HCT116 (cell line): Measurements from ENCODE around the gene DNAJC5. TPM values are rescaled to one million over a fixed set of nuclear protein-coding genes. Genes with fewer than 3 reads are reported as not detected.

Experiments used
- ATAC-seq: fragments of 200-7000 bp; cut with Tn5 transposase; 2 replicates; pipeline ENCODE4 v1.9.1; 2020; ENCODE audit warnings: mild to moderate bottlenecking, moderate library complexity
- BruUV-seq: library from RNA; stranded (reverse); fragments of 400-500 nt; replicated peaks from 2 replicates; lab custom pipeline; 2021; lab: Mats Ljungman, UMichigan
- CTCF ChIA-PET: fragments of 300-600 bp; sonication (Branson Sonifier 250); formaldehyde crosslinking; loops from one replicate; lab custom pipeline; 2021; ENCODE audit warnings: antibody characterized with exemption; lab: Charles Lee
- POLR2A ChIA-PET: fragments of 300-600, 350-600 bp; sonication (Branson Sonifier 250); formaldehyde crosslinking; loops from one replicate; lab custom pipeline; 2021; ENCODE audit warnings: antibody characterized with exemption; lab: Charles Lee
- RAD21 ChIA-PET, 2 experiments: fragments of 300-600 bp; sonication (Branson Sonifier 250); formaldehyde crosslinking; loops; one replicate each; lab custom pipeline; 2023; ENCODE audit warnings: low total read pairs in 2 of 2; ENCODE audit not compliant: uncharacterized antibody in 2 of 2, unreplicated experiment in 2 of 2, low non-redundant PET in 1 of 2; lab: Charles Lee
- DNase-seq: peaks from one replicate; pipeline ENCODE4 v3.0.0-alpha.2; 2010; ENCODE audit warnings: low read depth, low spot score
- H2AFZ ChIP-seq: fragments of 200-600 bp; shearing (Covaris generic), sonication (generic); 2 replicates; pipeline ENCODE4 v1.6.1; 2017; ENCODE audit warnings: low read depth, mixed run types, mixed read lengths, antibody characterized with exemption, low read length; ENCODE audit not compliant: poor library complexity, severe bottlenecking
- H3K27ac ChIP-seq: 2 replicates; pipeline ENCODE4 v1.5.1; 2012; ENCODE audit warnings: low read depth, low read length
- H3K27me3 ChIP-seq: fragments of 200-600 bp; sonication (generic); 2 replicates; pipeline ENCODE4 v1.6.1; 2016; ENCODE audit warnings: mixed run types, low read length, mixed read lengths; ENCODE audit not compliant: insufficient read depth
- H3K36me3 ChIP-seq, 2 experiments: fragments of 200-500 bp in 1 of 2; fragments of 200-600 bp in 1 of 2; sonication (Bioruptor generic) in 1 of 2; sonication (generic) in 1 of 2; 2 replicates each; pipeline versions ENCODE4 v1.5.1 to v1.6.1; 2014 to 2016; ENCODE audit warnings: low read length in 2 of 2, inconsistent platforms in 1 of 2, mixed read lengths in 1 of 2, mixed run types in 1 of 2; ENCODE audit not compliant: insufficient read depth in 2 of 2, control insufficient read depth in 1 of 2
- H3K4me1 ChIP-seq, 2 experiments: fragments of 200-600 bp in 1 of 2; sonication (generic) in 1 of 2; 2 replicates each; pipeline versions ENCODE4 v1.5.1 to v1.6.1; 2012 to 2017; ENCODE audit warnings: low read length in 2 of 2, inconsistent platforms in 1 of 2, mild to moderate bottlenecking in 1 of 2, mixed read lengths in 1 of 2, mixed run types in 1 of 2, moderate library complexity in 1 of 2; ENCODE audit not compliant: insufficient read depth in 2 of 2, control insufficient read depth in 1 of 2
- H3K4me2 ChIP-seq: fragments of 200-600 bp; sonication (generic); 2 replicates; pipeline ENCODE4 v1.6.1; 2017; ENCODE audit warnings: mixed run types, low read length, mixed read lengths
- H3K4me3 ChIP-seq, 2 experiments: fragments of 200-600 bp in 1 of 2; sonication (generic) in 1 of 2; replicated peaks in 1 of 2; 2 replicates each; pipeline ENCODE4 v1.5.1; 2011 to 2016; ENCODE audit warnings: low read length in 2 of 2, control low read depth in 1 of 2, low read depth in 1 of 2, mild to moderate bottlenecking in 1 of 2, mixed read lengths in 1 of 2, mixed run types in 1 of 2
- H3K79me2 ChIP-seq: fragments of 200-600 bp; sonication (generic); 2 replicates; pipeline ENCODE4 v1.6.1; 2017; ENCODE audit warnings: mild to moderate bottlenecking, mixed run types, low read length, moderate library complexity, mixed read lengths; ENCODE audit not compliant: insufficient read depth
- H3K9ac ChIP-seq: fragments of 200-600 bp; sonication (generic); 2 replicates; pipeline ENCODE4 v1.6.1; 2016; ENCODE audit warnings: low read length, mixed read lengths
- H3K9me2 ChIP-seq: fragments of 200-600 bp; sonication (generic), shearing (Covaris generic); 2 replicates; pipeline ENCODE4 v1.6.1; 2017; ENCODE audit warnings: mixed run types, mild to moderate bottlenecking, moderate library complexity; ENCODE audit not compliant: insufficient read depth
- H3K9me3 ChIP-seq, 2 experiments: fragments of 200-500 bp in 1 of 2; fragments of 200-600 bp in 1 of 2; sonication (Bioruptor generic) in 1 of 2; sonication (generic) in 1 of 2; 2 replicates each; pipeline ENCODE4 v1.6.1; 2014 to 2017; ENCODE audit warnings: low read length in 2 of 2, mixed read lengths in 2 of 2, inconsistent platforms in 1 of 2, low read depth in 1 of 2, mild to moderate bottlenecking in 1 of 2, mixed run types in 1 of 2, moderate library complexity in 1 of 2; ENCODE audit not compliant: control insufficient read depth in 1 of 2, insufficient read depth in 1 of 2
- H4K20me1 ChIP-seq: fragments of 200-600 bp; sonication (generic), shearing (Covaris generic); 2 replicates; pipeline ENCODE4 v1.6.1; 2017; ENCODE audit warnings: mixed run types, mild to moderate bottlenecking, moderate library complexity; ENCODE audit not compliant: insufficient read depth
- ATF3 ChIP-seq: IDR thresholded peaks from 2 replicates; pipeline ENCODE4 v1.6.1; 2012
- CBX3 ChIP-seq: IDR thresholded peaks from 2 replicates; pipeline ENCODE4 v1.6.1; 2012; ENCODE audit warnings: low read depth
- CEBPB ChIP-seq: IDR thresholded peaks from 2 replicates; pipeline ENCODE4 v1.6.1; 2012; ENCODE audit warnings: low read depth
- CTCF ChIP-seq, 3 experiments: fragments of 200-600 bp in 1 of 3; sonication (generic) in 1 of 3; IDR thresholded peaks in 2 of 3; conservative IDR thresholded peaks in 1 of 3; 2 replicates each; pipeline ENCODE4 v1.5.1; 2012 to 2017; ENCODE audit warnings: low read depth in 2 of 3, low read length in 2 of 3, antibody characterized with exemption in 1 of 3, borderline replicate concordance in 1 of 3, control low read depth in 1 of 3, mild to moderate bottlenecking in 1 of 3, mixed read lengths in 1 of 3, mixed run types in 1 of 3, moderate library complexity in 1 of 3; ENCODE audit not compliant: insufficient read depth in 1 of 3
- ELF1 ChIP-seq: IDR thresholded peaks from 2 replicates; pipeline ENCODE4 v1.6.1; 2012; ENCODE audit warnings: low read depth, borderline replicate concordance
- EZH2 ChIP-seq: fragments of 200-600 bp; sonication (generic); IDR thresholded peaks from 2 replicates; pipeline ENCODE4 v1.6.1; 2017; ENCODE audit warnings: antibody characterized with exemption, mixed run types
- EZH2phosphoT487 ChIP-seq: fragments of 200-600 bp; IDR thresholded peaks from 2 replicates; pipeline ENCODE4 v1.6.1; 2018; ENCODE audit warnings: antibody characterized with exemption, borderline replicate concordance
- FOSL1 ChIP-seq: IDR thresholded peaks from 2 replicates; pipeline ENCODE4 v1.6.1; 2012; ENCODE audit warnings: low read depth
- JUND ChIP-seq: IDR thresholded peaks from 2 replicates; pipeline ENCODE4 v1.6.1; 2012
- MAX ChIP-seq: IDR thresholded peaks from 2 replicates; pipeline ENCODE4 v1.6.1; 2012
- POLR2AphosphoS5 ChIP-seq: IDR thresholded peaks from 2 replicates; pipeline ENCODE4 v1.6.1; 2011; ENCODE audit warnings: mild to moderate bottlenecking, low read depth, low read length, moderate library complexity
- RAD21 ChIP-seq: IDR thresholded peaks from 2 replicates; pipeline ENCODE4 v1.6.1; 2012; ENCODE audit warnings: low read depth, mild to moderate bottlenecking
- REST ChIP-seq: IDR thresholded peaks from 2 replicates; pipeline ENCODE4 v1.6.1; 2012; ENCODE audit warnings: low read depth
- SIN3A ChIP-seq: IDR thresholded peaks from 2 replicates; pipeline ENCODE4 v1.6.1; 2012; ENCODE audit warnings: low read depth
- TCF7L2 ChIP-seq: IDR thresholded peaks from 2 replicates; pipeline ENCODE4 v1.7.0; 2011; ENCODE audit warnings: borderline replicate concordance, inconsistent platforms; ENCODE audit not compliant: insufficient read depth, insufficient read length; ENCODE audit errors: extremely low read depth
- YY1 ChIP-seq: IDR thresholded peaks from 2 replicates; pipeline ENCODE4 v1.6.1; 2011; ENCODE audit warnings: low read length, low read depth, moderate library complexity, mild to moderate bottlenecking; ENCODE audit not compliant: insufficient replicate concordance; ENCODE audit errors: extremely low read depth
- ZBTB33 ChIP-seq: IDR thresholded peaks from 2 replicates; pipeline ENCODE4 v1.6.1; 2011; ENCODE audit warnings: mild to moderate bottlenecking, low read length, moderate library complexity; ENCODE audit not compliant: insufficient replicate concordance; ENCODE audit errors: extremely low read depth
- ZNF274 ChIP-seq: fragments of 200-500 bp; sonication (Bioruptor generic); IDR thresholded peaks from 2 replicates; pipeline ENCODE4 v1.6.1; 2014; ENCODE audit warnings: mild to moderate bottlenecking, low read depth, low read length, inconsistent platforms
- intact Hi-C: fragments of 100-400 bp; cut with micrococcal nuclease; formaldehyde crosslinking; loops from 2 replicates; pipeline ENCODE4 v1.10.0; 2022
- total RNA-seq: library from RNA; stranded (reverse); gene quantifications from one replicate; pipeline ENCODE4 v1.2.1, GENCODE V29; 2021; ENCODE audit not compliant: unreplicated experiment

DNAJC5 gene
- total RNA-seq, 1 experiment from 2014 or later, result 38.3 TPM

- POLR2A ChIA-PET, result no interaction called here
- H3K27me3 ChIP-seq, result no peaks in the 10 kb centered on the region
- H3K4me1 ChIP-seq, result peaks cover 8 to 33% of the 10 kb centered on the region in 2 experiments; a peak in 3 of 4 replicates
- ATAC-seq, result no peak
- H3K9me2 ChIP-seq, result no peaks in the 10 kb centered on the region
- CTCF ChIA-PET, result no interaction called here
- no peak overlapping the region for H2AFZ ChIP-seq
- RAD21 ChIA-PET, result no interaction called here
- no peak for DNase-seq
- H3K36me3 ChIP-seq, result peaks cover 16 to 22% of the 10 kb centered on the region in 2 experiments; a peak in 2 of 4 replicates
- no peak overlapping the region for H3K4me3 ChIP-seq
- intact Hi-C loops, result no loop called here
- peaks cover 77% of the 10 kb centered on the region for H3K79me2 ChIP-seq
- no peak overlapping the region for H3K4me2 ChIP-seq
- peak overlapping the region; percentile 17; the same call in 1 of the 2 replicates for H3K27ac ChIP-seq
- H3K9me3 ChIP-seq, result no peaks in the 10 kb centered on the region
- H3K9ac ChIP-seq, result no peak overlapping the region
- no peaks in the 10 kb centered on the region; the same call in 1 of the 2 replicates for H4K20me1 ChIP-seq
- BruUV-seq, result no TSS peak
- TF ChIP-seq ELF1 (no peak), RAD21 (no peak), YY1 (no peak), EZH2phosphoT487 (no peak), JUND (no peak), CTCF (IDR thresholded peaks at IDR 0.05 in 2 of 3, conservative IDR thresholded peaks at IDR 0.05 in 1 of 3; ENCODE audit: borderline replicate concordance in 1 of 3, insufficient read depth in 1 of 3, low read depth in 2 of 3, low read length in 2 of 3) (no peak), ZNF274 (no peak), FOSL1 (no peak), SIN3A (no peak), CBX3 (no peak), ATF3 (no peak), EZH2 (no peak), TCF7L2 (no peak), CEBPB (no peak), ZBTB33 (no peak), POLR2AphosphoS5 (no peak), MAX (no peak), REST (no peak)
Observed at GRCh38 chr20:63947638-63948456, 52.9 kb downstream of the DNAJC5 start.
